GM23248 (cell line): ENCODE results near the gene IFT88. TPM values are rescaled to one million over a fixed set of nuclear protein-coding genes. Genes with fewer than 3 reads are reported as not detected.

Source experiments
- DNase-seq: peaks from one replicate; pipeline ENCODE4 v3.0.0-alpha.2; 2015
- H2AFZ ChIP-seq: fragments of 200-600 bp; sonication (generic); 2 replicates; pipeline ENCODE4 v1.6.1; 2016; ENCODE audit warnings: antibody characterized with exemption
- H3F3A ChIP-seq: fragments of 200-600 bp; sonication (generic); 2 replicates; pipeline ENCODE4 v1.6.1; 2016; ENCODE audit warnings: mild to moderate bottlenecking, antibody characterized with exemption, mixed run types; ENCODE audit not compliant: insufficient read depth
- H3K27ac ChIP-seq: fragments of 200-600 bp; sonication (generic); 2 replicates; pipeline ENCODE4 v1.5.1; 2016; ENCODE audit warnings: mild to moderate bottlenecking
- H3K27me3 ChIP-seq: fragments of 200-600 bp; sonication (generic); replicated peaks from 2 replicates; pipeline ENCODE4 v1.6.1; 2016; ENCODE audit warnings: mild to moderate bottlenecking; ENCODE audit not compliant: insufficient read depth
- H3K36me3 ChIP-seq: fragments of 200-600 bp; sonication (generic); 2 replicates; pipeline ENCODE4 v1.6.1; 2016; ENCODE audit warnings: low read depth, mild to moderate bottlenecking
- H3K4me1 ChIP-seq: fragments of 200-600 bp; sonication (generic); 2 replicates; pipeline ENCODE4 v1.6.1; 2016; ENCODE audit warnings: mild to moderate bottlenecking; ENCODE audit not compliant: insufficient read depth
- H3K4me2 ChIP-seq: fragments of 200-600 bp; sonication (generic); one replicate; pipeline ENCODE4 v1.6.1; 2016; ENCODE audit warnings: mild to moderate bottlenecking; ENCODE audit not compliant: unreplicated experiment
- H3K4me3 ChIP-seq: fragments of 200-600 bp; sonication (generic); 2 replicates; pipeline ENCODE4 v1.5.1; 2016; ENCODE audit warnings: mild to moderate bottlenecking
- H3K79me2 ChIP-seq: fragments of 200-600 bp; sonication (generic); 2 replicates; pipeline ENCODE4 v1.6.1; 2016; ENCODE audit warnings: mild to moderate bottlenecking; ENCODE audit not compliant: insufficient read depth
- H3K9ac ChIP-seq: fragments of 200-600 bp; sonication (generic); 2 replicates; pipeline ENCODE4 v1.6.1; 2016; ENCODE audit warnings: mild to moderate bottlenecking
- H3K9me2 ChIP-seq: fragments of 200-600 bp; sonication (generic); 2 replicates; pipeline ENCODE4 v1.6.1; 2016; ENCODE audit warnings: mixed run types, mild to moderate bottlenecking, moderate library complexity; ENCODE audit not compliant: insufficient read depth
- H3K9me3 ChIP-seq: fragments of 200-600 bp; sonication (generic); one replicate; pipeline ENCODE4 v1.6.1; 2017; ENCODE audit warnings: low read depth
- H4K20me1 ChIP-seq: fragments of 200-600 bp; sonication (generic); 2 replicates; pipeline ENCODE4 v1.6.0; 2016; ENCODE audit not compliant: insufficient read depth
- EZH2 ChIP-seq: fragments of 200-600 bp; sonication (generic); IDR thresholded peaks from 2 replicates; pipeline ENCODE4 v1.6.1; 2018; ENCODE audit warnings: antibody characterized with exemption, mild to moderate bottlenecking; ENCODE audit not compliant: insufficient read depth, poor library complexity, severe bottlenecking
- EZH2phosphoT487 ChIP-seq: fragments of 200-600 bp; sonication (generic); IDR thresholded peaks from 2 replicates; pipeline ENCODE4 v1.6.1; 2018; ENCODE audit warnings: antibody characterized with exemption, moderate library complexity, mild to moderate bottlenecking, low read depth; ENCODE audit not compliant: insufficient read depth
- WGBS, 2 experiments: methylation state at CpG; one replicate each; pipeline ENCODE4 v1.1.6; 2015 to 2017; ENCODE audit warnings: low lambda C conversion rate in 2 of 2, low coverage in 1 of 2; ENCODE audit errors: missing lambda C conversion rate in 2 of 2; 5-methylcytosine and 5-hydroxymethylcytosine counted together
- in situ Hi-C: fragments of 300-500 bp; cut with MboI; formaldehyde crosslinking; loops from 2 replicates; pipeline ENCODE4 v1.15.0; 2020
- polyA plus RNA-seq: library from polyadenylated mRNA; unstranded; fragments of >200 nt; fragmentation: Nextera tagmentation; extraction: Ambion mirVana; gene quantifications from 2 replicates; pipeline ENCODE4 v1.2.1, GENCODE V29; 2016
- total RNA-seq: library from RNA; depleted of rRNA; stranded (reverse); fragments of >200 nt; shearing (Covaris generic); gene quantifications from 2 replicates; pipeline ENCODE4 v1.2.3, GENCODE V29; 2014

The IFT88 gene
- total and polyA plus RNA-seq, 2 experiments from 2014 or later: 10.3 to 11.4 TPM

DNA sequence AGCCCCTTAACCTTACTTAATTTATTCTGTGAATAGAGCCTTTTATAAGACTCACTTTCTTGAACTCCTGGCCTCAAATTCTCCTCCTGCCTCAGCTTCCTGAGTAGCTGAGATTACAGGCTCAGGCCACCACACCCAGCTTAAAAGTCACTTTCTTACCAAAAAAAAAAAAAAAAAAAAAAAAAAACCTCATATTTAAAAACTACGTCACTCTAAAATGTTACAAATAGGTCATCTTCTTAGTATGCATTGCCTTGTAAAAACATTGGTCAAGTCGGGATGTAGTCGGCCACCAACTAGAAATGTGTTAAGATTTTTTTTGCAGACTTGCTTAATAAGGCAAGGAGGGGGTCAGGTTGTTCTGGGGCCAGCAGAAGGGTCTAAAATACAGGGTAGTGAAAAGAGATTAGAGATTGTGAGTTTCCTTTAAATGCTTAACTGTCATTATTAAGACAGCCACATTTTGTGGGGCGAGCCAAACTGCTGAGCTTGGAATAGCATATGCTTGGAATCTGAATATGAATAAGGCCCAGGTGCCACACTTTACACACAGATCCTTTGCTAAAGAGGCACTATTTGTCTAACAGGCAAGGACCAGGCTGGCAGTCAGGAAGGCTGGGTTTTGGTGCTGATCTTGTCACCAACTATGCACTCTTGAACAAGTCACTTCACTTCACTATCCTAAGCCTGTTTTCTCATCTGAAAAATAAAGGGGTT lies 120.1 kb downstream of the IFT88 start:
- in situ Hi-C loops: loop anchor here (25.0 kb wide), 1 partner anchor 500 kb away; the partner anchor contains the start of gene GJB2
- H3K9ac ChIP-seq: no peak overlapping the region
- 0 out of 2 replicates have a peak, but pooled peaks cover 3% of the 10 kb centered on the region for H3K36me3 ChIP-seq
- TF ChIP-seq EZH2 (no peak), EZH2phosphoT487 (no peak)
- no peak overlapping the region for H3K4me2 ChIP-seq
- no peaks in the 10 kb centered on the region for H3K27me3 ChIP-seq
- no peaks in the 10 kb centered on the region for H3K9me2 ChIP-seq
- H3K4me3 ChIP-seq: no peak overlapping the region
- H3K9me3 ChIP-seq: no peaks in the 10 kb centered on the region
- DNase-seq: no peak
- H2AFZ ChIP-seq: no peak overlapping the region
- H3K79me2 ChIP-seq: no peaks in the 10 kb centered on the region
- H3K4me1 ChIP-seq: peaks cover 6% of the 10 kb centered on the region
- H3K27ac ChIP-seq: no peak overlapping the region
- no peaks in the 10 kb centered on the region for H4K20me1 ChIP-seq
- H3F3A ChIP-seq: peaks cover 6% of the 10 kb centered on the region
- WGBS, 2 experiments: 92 to 100% methylated on average over 4 of the region's 4 CpGs

DNA sequence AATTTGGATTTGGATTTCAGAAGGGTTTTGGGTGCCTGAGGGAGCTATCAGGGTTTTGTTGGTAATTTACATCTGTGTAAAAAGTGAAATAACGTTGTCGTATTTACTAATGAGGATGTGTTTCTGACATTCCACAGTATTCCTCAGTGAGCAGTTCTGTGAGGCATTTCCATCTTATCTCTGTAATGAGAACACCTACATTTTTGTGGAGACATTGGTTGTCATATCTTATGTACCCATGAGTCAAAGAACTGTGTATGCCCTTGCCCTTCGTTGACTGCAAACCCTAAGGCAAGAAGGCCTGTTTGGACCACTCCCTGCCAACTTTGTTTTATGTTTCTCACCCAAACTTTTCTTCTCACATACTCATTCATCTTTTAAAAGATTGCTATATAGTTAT lies 122.3 kb downstream of the IFT88 start:
- no peaks in the 10 kb centered on the region for H3K27me3 ChIP-seq
- 0 out of 2 replicates have a peak, but pooled peaks cover 3% of the 10 kb centered on the region for H3K36me3 ChIP-seq
- no peak overlapping the region for H3K27ac ChIP-seq
- 0 out of 2 replicates have a peak, but pooled peaks cover 3% of the 10 kb centered on the region for H3K4me1 ChIP-seq
- no peak overlapping the region for H3K4me2 ChIP-seq
- in situ Hi-C loops: loop anchor here (25.0 kb wide), 1 partner anchor 502 kb away; the partner anchor contains the start of gene GJB2
- 94 to 95% methylated on average over 3 of the region's 3 CpGs for WGBS, 2 experiments
- no peaks in the 10 kb centered on the region for H3K79me2 ChIP-seq
- no peak for TF ChIP-seq EZH2phosphoT487
- no peak for TF ChIP-seq EZH2
- no peak for DNase-seq
- no peak overlapping the region for H3K9ac ChIP-seq
- H3K9me3 ChIP-seq: no peaks in the 10 kb centered on the region
- H2AFZ ChIP-seq: no peak overlapping the region
- H4K20me1 ChIP-seq: no peaks in the 10 kb centered on the region
- no peaks in the 10 kb centered on the region for H3K9me2 ChIP-seq
- H3F3A ChIP-seq: no peaks in the 10 kb centered on the region
- no peak overlapping the region for H3K4me3 ChIP-seq

DNA sequence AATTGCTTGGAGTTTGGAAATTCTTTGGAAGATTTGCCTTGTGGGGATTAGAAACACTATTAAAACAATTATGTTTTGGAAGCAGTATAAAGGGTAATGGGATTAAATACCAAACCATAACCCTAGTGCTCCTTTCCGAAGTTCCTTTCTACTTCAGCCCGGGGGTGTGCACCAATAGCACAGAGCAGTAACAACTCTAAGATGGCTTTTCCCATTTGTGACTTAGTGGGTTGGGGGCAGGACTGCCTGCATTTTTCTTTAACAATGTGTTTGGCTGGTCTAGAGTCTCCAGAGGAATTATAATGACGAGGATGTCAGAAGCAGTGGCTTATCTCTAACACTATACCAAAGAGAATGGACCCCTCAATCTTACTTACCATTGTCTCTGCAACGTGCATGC lies 124.7 kb downstream of the IFT88 start:
- Histone ChIP-seq H3K27me3 (no peaks in the 10 kb centered on the region), H3K79me2 (no peaks in the 10 kb centered on the region)

DNA sequence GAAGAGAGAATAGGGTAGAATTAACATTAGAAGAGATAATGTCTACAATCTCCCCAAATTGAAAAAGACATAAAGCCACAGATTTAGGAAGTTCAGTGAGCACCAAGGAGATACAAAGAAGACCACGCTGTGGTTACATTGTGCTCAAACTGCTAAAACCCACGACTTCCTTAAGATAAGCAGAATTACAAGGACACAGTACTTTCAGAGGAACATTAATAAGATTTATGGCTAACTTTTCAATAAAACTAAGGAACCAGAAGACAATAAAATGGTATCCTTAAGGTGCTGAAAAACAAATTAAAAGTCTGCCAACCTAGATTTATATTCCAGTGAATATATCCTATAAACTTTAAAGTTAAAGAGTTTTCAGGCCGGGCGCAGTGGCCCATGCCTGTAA lies 129.1 kb downstream of the IFT88 start:
- no peaks in the 10 kb centered on the region for H4K20me1 ChIP-seq
- H3K4me1 ChIP-seq: no peaks in the 10 kb centered on the region
- peaks cover 8% of the 10 kb centered on the region; the same call in 1 of the 2 replicates for H3K27me3 ChIP-seq
- DNase-seq: no peak
- no peaks in the 10 kb centered on the region for H3K9me2 ChIP-seq
- in situ Hi-C loops: loop anchor here (25.0 kb wide), 1 partner anchor 509 kb away; the partner anchor contains the start of gene GJB2
- H3K27ac ChIP-seq: no peak overlapping the region
- H3K4me2 ChIP-seq: no peak overlapping the region
- no peak for TF ChIP-seq EZH2phosphoT487
- no peak for TF ChIP-seq EZH2
- no peaks in the 10 kb centered on the region for H3K9me3 ChIP-seq
- H3K4me3 ChIP-seq: no peak overlapping the region
- H3K9ac ChIP-seq: no peak overlapping the region
- H3F3A ChIP-seq: no peaks in the 10 kb centered on the region
- 65 to 69% methylated on average over 4 of the region's 4 CpGs for WGBS, 2 experiments
- no peak overlapping the region for H2AFZ ChIP-seq
- no peaks in the 10 kb centered on the region for H3K79me2 ChIP-seq
- H3K36me3 ChIP-seq: 0 out of 2 replicates have a peak, but pooled peaks cover 3% of the 10 kb centered on the region

More for the DNA sequence above, 124.7 kb downstream of the IFT88 start:
- Histone ChIP-seq H3F3A (no peaks in the 10 kb centered on the region), H3K9me2 (no peaks in the 10 kb centered on the region), H2AFZ (no peak overlapping the region), H3K9me3 (no peaks in the 10 kb centered on the region), H3K4me2 (no peak overlapping the region), H3K36me3 (0 out of 2 replicates have a peak, but pooled peaks cover 3% of the 10 kb centered on the region), H3K4me3 (no peak overlapping the region), H3K27ac (no peak overlapping the region), H3K4me1 (no peaks in the 10 kb centered on the region), H3K9ac (no peak overlapping the region), H4K20me1 (no peaks in the 10 kb centered on the region)
- no peak for TF ChIP-seq EZH2
- no peak for TF ChIP-seq EZH2phosphoT487
- no peak for DNase-seq
- in situ Hi-C loops: loop anchor here (25.0 kb wide), 1 partner anchor 504 kb away; the partner anchor contains the start of gene GJB2
- 64 to 70% methylated on average over 4 of the region's 4 CpGs for WGBS, 2 experiments
